GM21786 (cell line): ENCODE results near the gene MAD1L1.

Experiments
- ATAC-seq: cut with Tn5 transposase; IDR thresholded peaks from one replicate; pipeline ENCODE4 v1.9.1; 2021; ENCODE audit not compliant: unreplicated experiment

The MAD1L1 gene

GRCh38 chr7:1781369-1781768 is 451.4 kb downstream of the MAD1L1 start:
- no peak for ATAC-seq

- no peak for ATAC-seq
These were observed 453.3 kb downstream of the MAD1L1 start for GRCh38 chr7:1779445-1779844.

GRCh38 chr7:1777122-1777521 is 455.6 kb downstream of the MAD1L1 start:
- ATAC-seq = no peak

- ATAC-seq = no peak
These were observed 457.4 kb downstream of the MAD1L1 start for GRCh38 chr7:1775389-1775788.

GRCh38 chr7:1770331-1770730 is 462.4 kb downstream of the MAD1L1 start:
- no peak for ATAC-seq

GRCh38 chr7:1769286-1770200 is 463.2 kb downstream of the MAD1L1 start:
- no peak for ATAC-seq

GRCh38 chr7:1768832-1769231 is 463.9 kb downstream of the MAD1L1 start:
- ATAC-seq = no peak

- no peak for ATAC-seq
These were observed 465.2 kb downstream of the MAD1L1 start for GRCh38 chr7:1767524-1767923.
